ENCODE data around the gene FBH1. TPM values are rescaled to one million over a fixed set of nuclear protein-coding genes. Genes with fewer than 3 reads are reported as not detected.
"Not testable (repeated sequence)": the region's sequence is repeated elsewhere in the genome, so short reads cannot be mapped to it uniquely, and the experiment has no call there.

FBH1 gene
- total and polyA plus RNA-seq, 9 donors: 46.4 to 80.3 (median 74.7) TPM

- 60 to 71% (median 64%) methylated on average over 6 of the region's 6 CpGs for WGBS, 3 donors
These were observed 68.6 kb downstream of the FBH1 start for GRCh38 chr10:5958675-5959074.

GRCh38 chr10:5959142-5959541, 69.1 kb downstream of the FBH1 start:
- DNase-seq: peak in 3 of 5 donors; percentile 6 to 18 (median 7)
- TF ChIP-seq CTCF (IDR thresholded peaks at IDR 0.05): no peak
- no peak for TF ChIP-seq EP300 (IDR thresholded peaks at IDR 0.05)
- TF ChIP-seq POLR2A (IDR thresholded peaks at IDR 0.05): no peak
- Histone ChIP-seq H3K9me3 (no peaks in the 10 kb centered on the region), H3K27me3 (no peaks in the 10 kb centered on the region), H3K27ac (no peak overlapping the region), H3K4me3 (no peak overlapping the region), H3K36me3 (no peaks in the 10 kb centered on the region), H3K4me1 (ENCODE audit: insufficient read depth) (no peaks in the 10 kb centered on the region)
- intact Hi-C loops (cut with DNase I): loop anchor here in 1 of 4 donors (10.0 kb wide), 1 partner anchor 56 kb away; no protein-coding TSS in a partner anchor
- 91 to 96% (median 94%) methylated on average over 5 of the region's 5 CpGs for WGBS, 3 donors

More at GRCh38 chr10:5958675-5959074, 68.6 kb downstream of the FBH1 start:
- intact Hi-C loops (cut with DNase I): loop anchor here in 1 of 4 donors (10.0 kb wide), 1 partner anchor 56 kb away; no protein-coding TSS in a partner anchor
- Histone ChIP-seq H3K4me1 (ENCODE audit: insufficient read depth) (no peaks in the 10 kb centered on the region), H3K27me3 (no peaks in the 10 kb centered on the region), H3K9me3 (no peaks in the 10 kb centered on the region), H3K4me3 (no peak overlapping the region), H3K36me3 (no peaks in the 10 kb centered on the region), H3K27ac (no peak overlapping the region)
- no peak for DNase-seq
- TF ChIP-seq EP300 (IDR thresholded peaks at IDR 0.05) (no peak), CTCF (IDR thresholded peaks at IDR 0.05) (no peak), POLR2A (IDR thresholded peaks at IDR 0.05) (no peak)

DNA sequence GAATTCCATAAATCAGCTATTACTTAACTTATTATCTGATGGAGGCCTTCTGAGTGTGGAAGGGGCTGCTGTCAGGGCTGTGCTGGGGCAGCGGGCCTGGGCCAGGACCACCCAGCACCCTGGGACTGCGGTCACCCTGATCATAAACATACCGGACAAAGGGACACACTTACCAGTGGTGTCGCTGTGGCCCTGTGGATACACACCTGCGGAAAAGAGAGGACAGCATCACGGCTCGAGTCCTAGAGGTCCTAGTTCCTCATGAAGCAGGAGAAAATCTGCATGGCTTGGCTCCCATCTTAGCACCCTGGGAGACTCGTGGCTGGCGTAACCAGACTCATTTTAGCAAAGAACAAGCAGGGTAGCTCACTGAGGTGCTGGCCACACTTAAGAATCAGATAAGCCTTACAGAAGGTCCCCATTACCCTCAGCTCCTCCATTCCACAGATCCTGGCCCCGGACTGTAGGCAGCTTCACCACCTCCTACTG, 69.6 kb downstream of the FBH1 start:
- H3K4me3 ChIP-seq: no peak overlapping the region
- no peaks in the 10 kb centered on the region for H3K27me3 ChIP-seq
- no peaks in the 10 kb centered on the region for H3K36me3 ChIP-seq
- peak in 4 of 5 donors; percentile 4 to 22 (median 7) for DNase-seq
- H3K27ac ChIP-seq: no peak overlapping the region
- 89 to 93% (median 89%) methylated on average over 10 of the region's 10 CpGs for WGBS, 3 donors
- H3K9me3 ChIP-seq: no peaks in the 10 kb centered on the region
- intact Hi-C loops (cut with DNase I): loop anchor here in 1 of 4 donors (10.0 kb wide), 1 partner anchor 55 kb away; no protein-coding TSS in a partner anchor
- TF ChIP-seq EP300 (IDR thresholded peaks at IDR 0.05) (no peak), POLR2A (IDR thresholded peaks at IDR 0.05) (no peak), CTCF (IDR thresholded peaks at IDR 0.05) (no peak)
- H3K4me1 ChIP-seq (ENCODE audit: insufficient read depth): no peaks in the 10 kb centered on the region

DNA sequence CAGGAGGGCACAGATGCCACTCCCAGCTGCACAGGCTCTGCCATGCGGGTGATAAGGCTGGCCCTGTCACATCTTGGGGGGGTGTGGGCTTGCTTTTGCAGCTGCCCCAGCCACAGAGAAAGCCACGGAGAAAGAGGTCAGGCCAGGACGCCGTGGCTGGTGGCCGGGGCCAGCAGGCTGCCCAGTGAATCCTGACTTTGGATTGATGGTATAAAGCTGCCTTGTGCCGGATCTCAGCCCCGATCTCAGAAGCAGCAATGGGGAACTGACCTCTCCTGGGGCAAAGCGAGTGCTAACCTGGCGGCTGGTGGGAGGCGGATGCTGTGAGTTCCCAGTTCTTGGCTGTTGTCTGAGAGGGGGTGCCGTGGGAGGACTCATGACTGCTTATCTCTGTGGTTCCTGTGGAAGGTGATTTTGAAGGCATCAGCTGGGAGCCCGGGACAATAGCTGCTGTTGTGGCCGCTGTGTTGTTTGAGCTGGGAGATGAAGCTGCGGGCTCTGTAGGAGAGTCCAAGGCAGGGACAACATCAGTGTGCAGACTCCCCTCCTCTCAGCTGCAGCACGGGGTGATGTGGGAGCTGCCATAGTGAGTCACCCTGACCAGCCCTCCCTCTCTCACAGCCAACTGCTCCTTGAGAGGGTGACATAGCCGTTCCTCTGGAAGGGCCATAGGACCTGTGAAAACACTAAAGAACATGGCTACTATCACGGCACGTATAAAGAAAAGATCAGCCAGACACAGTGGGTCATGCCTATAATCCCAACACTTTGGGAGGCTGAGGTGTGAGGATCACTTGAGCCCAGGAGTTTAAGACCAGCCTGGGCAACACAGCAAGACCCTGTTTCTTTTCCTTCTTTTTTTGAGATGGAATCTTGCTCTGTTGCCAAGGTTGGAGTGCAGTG, 70.3 kb downstream of the FBH1 start:
- Histone ChIP-seq H3K27ac (no peak overlapping the region), H3K27me3 (no peaks in the 10 kb centered on the region), H3K4me1 (ENCODE audit: insufficient read depth) (no peaks in the 10 kb centered on the region), H3K4me3 (no peak overlapping the region), H3K9me3 (no peaks in the 10 kb centered on the region), H3K36me3 (no peaks in the 10 kb centered on the region)
- 70 to 73% (median 73%) methylated on average over 18 of the region's 18 CpGs for WGBS, 3 donors
- DNase-seq: peak in 4 of 5 donors; percentile 4 to 17 (median 13)
- TF ChIP-seq EP300 (IDR thresholded peaks at IDR 0.05): no peak
- TF ChIP-seq CTCF (IDR thresholded peaks at IDR 0.05): no peak
- no peak for TF ChIP-seq POLR2A (IDR thresholded peaks at IDR 0.05)
- intact Hi-C loops (cut with DNase I): no loop called here

DNA sequence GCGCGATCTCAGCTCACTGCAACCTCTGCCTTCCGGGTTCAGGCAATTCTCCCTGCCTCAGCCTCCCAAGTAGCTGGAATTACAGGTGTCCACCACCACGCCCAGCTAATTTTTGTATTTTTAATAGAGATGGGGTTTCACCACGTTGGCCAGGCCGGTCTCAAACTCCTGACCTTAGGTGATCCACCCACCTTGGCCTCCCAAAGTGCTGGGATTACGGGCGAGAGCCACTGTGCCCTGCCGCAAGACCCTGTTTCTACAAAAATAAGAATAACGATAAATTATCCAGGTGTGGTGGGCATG, 70.9 kb downstream of the FBH1 start:
- H3K27ac ChIP-seq; H3K27me3 ChIP-seq; H3K4me1 ChIP-seq (ENCODE audit: insufficient read depth); H3K9me3 ChIP-seq; H3K36me3 ChIP-seq; H3K4me3 ChIP-seq; intact Hi-C loops (cut with DNase I): not testable (repeated sequence)
- DNase-seq: peak in 1 of 5 donors; percentile 1
- 90 to 97% (median 96%) methylated on average over 10 of the region's 10 CpGs for WGBS, 3 donors
